Measurements from ENCODE around the gene APOBEC2. TPM values are rescaled to one million over a fixed set of nuclear protein-coding genes. Genes with fewer than 3 reads are reported as not detected.
"Not testable (repeated sequence)": the region's sequence is repeated elsewhere in the genome, so short reads cannot be mapped to it uniquely, and the experiment has no call there.

The APOBEC2 gene
- total RNA-seq, 2 experiments from 2014 or later, result not detected

GRCh38 chr6:41013466-41014153 lies 39.4 kb upstream of the APOBEC2 start:
- Histone ChIP-seq H3K9me3 (ENCODE audit: control insufficient read depth in 1 of 2, insufficient read depth in 1 of 2, low read length in 2 of 2) (peaks cover 0 to 7% of the 10 kb centered on the region in 2 experiments), H3K36me3 (ENCODE audit: insufficient read depth, low read length) (no peaks in the 10 kb centered on the region), H3K27ac (ENCODE audit: low read depth in 1 of 2, low read length in 2 of 2) (no peak overlapping the region), H3K27me3 (ENCODE audit: control insufficient read depth in 1 of 2, insufficient read depth in 2 of 2, low read length in 2 of 2) (no peaks in the 10 kb centered on the region), H3K4me3 (ENCODE audit: low read length) (no peak overlapping the region), H3K4me1 (ENCODE audit: insufficient read depth, low read length) (no peaks in the 10 kb centered on the region)
- ATAC-seq (ENCODE audit: poor library complexity), result no peak
- Mint-ChIP-seq H3K4me1 (ENCODE audit: low read depth) (no peaks in the 10 kb centered on the region), H3K4me3 (no peak overlapping the region), H3K36me3 (ENCODE audit: low read depth) (peaks cover under 1% of the 10 kb centered on the region), H3K27ac (no peak overlapping the region), H3K27me3 (no peaks in the 10 kb centered on the region), H3K9me3 (no peaks in the 10 kb centered on the region)
- intact Hi-C loops (cut with DNase I, micrococcal nuclease), result no loop called here
- POLR2A ChIA-PET, result no interaction called here
- no peak for DNase-seq
- CTCF ChIA-PET, result interaction anchor here (2.0 kb wide), 1 partner anchor 14 kb away, joined by 8 read pairs; no protein-coding TSS in a partner anchor
- TF ChIP-seq CTCF (IDR thresholded peaks at IDR 0.05), result no peak

- H3K27ac ChIP-seq (ENCODE audit: low read depth in 1 of 2, low read length in 2 of 2), result no peak overlapping the region
- Mint-ChIP-seq H3K9me3 (no peaks in the 10 kb centered on the region), H3K4me3 (no peak overlapping the region), H3K4me1 (ENCODE audit: low read depth) (no peaks in the 10 kb centered on the region), H3K36me3 (ENCODE audit: low read depth) (peaks cover 6% of the 10 kb centered on the region), H3K27me3 (no peaks in the 10 kb centered on the region), H3K27ac (no peak overlapping the region)
- TF ChIP-seq CTCF (IDR thresholded peaks at IDR 0.05), result no peak
- no peaks in the 10 kb centered on the region for H3K4me1 ChIP-seq (ENCODE audit: insufficient read depth, low read length)
- CTCF ChIA-PET, result no interaction called here
- peaks cover 0 to 7% of the 10 kb centered on the region in 2 experiments for H3K9me3 ChIP-seq (ENCODE audit: control insufficient read depth in 1 of 2, insufficient read depth in 1 of 2, low read length in 2 of 2)
- no peaks in the 10 kb centered on the region for H3K36me3 ChIP-seq (ENCODE audit: insufficient read depth, low read length)
- no peak for DNase-seq
- no peak overlapping the region for H3K4me3 ChIP-seq (ENCODE audit: low read length)
- intact Hi-C loops (cut with DNase I, micrococcal nuclease), result no loop called here
- no peaks in the 10 kb centered on the region for H3K27me3 ChIP-seq (ENCODE audit: control insufficient read depth in 1 of 2, insufficient read depth in 2 of 2, low read length in 2 of 2)
- ATAC-seq (ENCODE audit: poor library complexity), result no peak
- POLR2A ChIA-PET, result no interaction called here
Measured at GRCh38 chr6:41014780-41015179, 38.2 kb upstream of the APOBEC2 start.

GRCh38 chr6:41015860-41016259 lies 37.1 kb upstream of the APOBEC2 start:
- CTCF ChIA-PET; POLR2A ChIA-PET; H3K4me3 Mint-ChIP-seq; H3K27me3 ChIP-seq (ENCODE audit: control insufficient read depth in 1 of 2, insufficient read depth in 2 of 2, low read length in 2 of 2); H3K4me1 Mint-ChIP-seq (ENCODE audit: low read depth); H3K36me3 Mint-ChIP-seq (ENCODE audit: low read depth); DNase-seq; H3K9me3 ChIP-seq (ENCODE audit: control insufficient read depth in 1 of 2, insufficient read depth in 1 of 2, low read length in 2 of 2); H3K27ac ChIP-seq (ENCODE audit: low read depth in 1 of 2, low read length in 2 of 2); H3K27me3 Mint-ChIP-seq; H3K27ac Mint-ChIP-seq; H3K9me3 Mint-ChIP-seq; H3K36me3 ChIP-seq (ENCODE audit: insufficient read depth, low read length); intact Hi-C loops (cut with DNase I, micrococcal nuclease); H3K4me3 ChIP-seq (ENCODE audit: low read length); H3K4me1 ChIP-seq (ENCODE audit: insufficient read depth, low read length); ATAC-seq (ENCODE audit: poor library complexity): not testable (repeated sequence)

GRCh38 chr6:41017663-41018062 lies 35.3 kb upstream of the APOBEC2 start:
- Mint-ChIP-seq H3K27me3 (no peaks in the 10 kb centered on the region), H3K4me1 (ENCODE audit: low read depth) (no peaks in the 10 kb centered on the region), H3K27ac (no peak overlapping the region), H3K36me3 (ENCODE audit: low read depth) (peaks cover 6% of the 10 kb centered on the region), H3K9me3 (no peaks in the 10 kb centered on the region), H3K4me3 (no peak overlapping the region)
- intact Hi-C loops (cut with DNase I, micrococcal nuclease), result no loop called here
- Histone ChIP-seq H3K36me3 (ENCODE audit: insufficient read depth, low read length) (no peaks in the 10 kb centered on the region), H3K27ac (ENCODE audit: low read depth in 1 of 2, low read length in 2 of 2) (no peak overlapping the region), H3K9me3 (ENCODE audit: control insufficient read depth in 1 of 2, insufficient read depth in 1 of 2, low read length in 2 of 2) (peaks cover 0 to 7% of the 10 kb centered on the region in 2 experiments), H3K4me3 (ENCODE audit: low read length) (no peak overlapping the region), H3K4me1 (ENCODE audit: insufficient read depth, low read length) (no peaks in the 10 kb centered on the region), H3K27me3 (ENCODE audit: control insufficient read depth in 1 of 2, insufficient read depth in 2 of 2, low read length in 2 of 2) (no peaks in the 10 kb centered on the region)
- ATAC-seq (ENCODE audit: poor library complexity) (no peak), DNase-seq (no peak)
- POLR2A ChIA-PET, result interaction anchor here (1.4 kb wide), 1 partner anchor 11 kb away, joined by 6 read pairs; no protein-coding TSS in a partner anchor
- TF ChIP-seq CTCF (IDR thresholded peaks at IDR 0.05), result no peak
- CTCF ChIA-PET, result interaction anchor here (2.0 kb wide), 1 partner anchor 10 kb away, joined by 9 read pairs; no protein-coding TSS in a partner anchor

All from CD4-positive, alpha-beta T cell (primary cell).